ENCODE data around the gene EML4. TPM values are rescaled to one million over a fixed set of nuclear protein-coding genes. Genes with fewer than 3 reads are reported as not detected.

The EML4 gene
- total RNA-seq, 4 donors from 2014 or later = 23.3 to 52.4 (median 31.7) TPM

GRCh38 chr2:42135381-42136312 lies 33.5 kb upstream of the EML4 start:
- no peak for TF ChIP-seq CTCF (IDR thresholded peaks at IDR 0.05; ENCODE audit: low read depth)

- TF ChIP-seq CTCF (IDR thresholded peaks at IDR 0.05; ENCODE audit: low read depth) = no peak
Observed at GRCh38 chr2:42136782-42137124, 32.4 kb upstream of the EML4 start.

GRCh38 chr2:42137125-42137841 lies 31.9 kb upstream of the EML4 start:
- no peak for TF ChIP-seq CTCF (IDR thresholded peaks at IDR 0.05; ENCODE audit: low read depth)

- no peak for TF ChIP-seq CTCF (IDR thresholded peaks at IDR 0.05; ENCODE audit: low read depth)
Observed at GRCh38 chr2:42138163-42139015, 30.8 kb upstream of the EML4 start.

GRCh38 chr2:42139101-42139500 lies 30.1 kb upstream of the EML4 start:
- TF ChIP-seq CTCF (IDR thresholded peaks at IDR 0.05; ENCODE audit: low read depth) = no peak

- TF ChIP-seq CTCF (IDR thresholded peaks at IDR 0.05; ENCODE audit: low read depth) = no peak
Observed at GRCh38 chr2:42140496-42140895, 28.7 kb upstream of the EML4 start.
